Lower lobe of right lung (tissue), 2 donors: ENCODE measurements around the gene KCNIP1. TPM values are rescaled to one million over a fixed set of nuclear protein-coding genes. Genes with fewer than 3 reads are reported as not detected.

Experiments used
- ATAC-seq, 2 donors: fragments of 200-7000 bp; cut with Tn5 transposase; one replicate each; pipeline ENCODE4 v1.9.1; 2020 to 2022; ENCODE audit warnings: mild to moderate bottlenecking in 2 of 2, moderate library complexity in 2 of 2
- DNase-seq: peaks from one replicate; pipeline ENCODE4 v3.0.0-alpha.2; 2020
- H3K27ac ChIP-seq: fragments of 200-600 bp; one replicate; pipeline ENCODE4 v1.8.0; 2022
- H3K27me3 ChIP-seq: fragments of 200-600 bp; one replicate; pipeline ENCODE4 v1.8.0; 2022; ENCODE audit warnings: low read depth
- H3K36me3 ChIP-seq: fragments of 200-600 bp; one replicate; pipeline ENCODE4 v1.8.0; 2022; ENCODE audit warnings: mild to moderate bottlenecking
- H3K4me1 ChIP-seq: fragments of 200-600 bp; one replicate; pipeline ENCODE4 v1.8.0; 2022
- H3K4me3 ChIP-seq: fragments of 200-600 bp; one replicate; pipeline ENCODE4 v1.8.0; 2022; ENCODE audit warnings: mild to moderate bottlenecking
- H3K9me3 ChIP-seq: fragments of 200-600 bp; one replicate; pipeline ENCODE4 v1.8.0; 2022
- CTCF ChIP-seq: fragments of 200-600 bp; IDR thresholded peaks from one replicate; pipeline ENCODE4 v1.8.0; 2022; ENCODE audit warnings: antibody characterized with exemption, mild to moderate bottlenecking
- intact Hi-C: fragments of 100-400 bp; cut with DNase I; formaldehyde crosslinking; loops from one replicate; pipeline ENCODE4 v1.11.0; 2022
- total RNA-seq: library from RNA; stranded (reverse); fragmentation: NEBNext Ultra II Directional; extraction: Animal tissue kit (Norgen Biotek cat#: 25700); gene quantifications from one replicate; pipeline ENCODE4 v1.2.1, GENCODE V29; 2021
- donor health status: DM: no; HTN: yes; CAD: no; lungs with severe emphysema.

The KCNIP1 gene
- total RNA-seq, 1 donor from 2014 or later = 1.7 TPM

GRCh38 chr5:170614720-170615119 is 110.9 kb downstream of the KCNIP1 start:
- no peak overlapping the region for H3K27ac ChIP-seq
- TF ChIP-seq CTCF = no peak
- intact Hi-C loops = no loop called here

GRCh38 chr5:170617533-170618490 is 114.0 kb downstream of the KCNIP1 start:
- Histone ChIP-seq H3K36me3 (no peaks in the 10 kb centered on the region), H3K4me3 (no peak overlapping the region), H3K4me1 (no peaks in the 10 kb centered on the region), H3K27ac (no peak overlapping the region), H3K27me3 (no peaks in the 10 kb centered on the region), H3K9me3 (no peaks in the 10 kb centered on the region)
- DNase-seq (no peak), ATAC-seq (no peak)
- intact Hi-C loops = no loop called here
- no peak for TF ChIP-seq CTCF

More at GRCh38 chr5:170614720-170615119, 110.9 kb downstream of the KCNIP1 start:
- DNase-seq = no peak
- H3K27me3 ChIP-seq = no peaks in the 10 kb centered on the region
- ATAC-seq = no peak
- no peaks in the 10 kb centered on the region for H3K36me3 ChIP-seq
- no peaks in the 10 kb centered on the region for H3K9me3 ChIP-seq
- H3K4me1 ChIP-seq = no peaks in the 10 kb centered on the region
- H3K4me3 ChIP-seq = no peak overlapping the region

GRCh38 chr5:170619869-170620268 is 116.0 kb downstream of the KCNIP1 start:
- Histone ChIP-seq H3K4me1 (no peaks in the 10 kb centered on the region), H3K4me3 (no peak overlapping the region), H3K9me3 (no peaks in the 10 kb centered on the region), H3K27me3 (peaks cover 4% of the 10 kb centered on the region), H3K36me3 (no peaks in the 10 kb centered on the region), H3K27ac (no peak overlapping the region)
- TF ChIP-seq CTCF = no peak
- DNase-seq (no peak), ATAC-seq (no peak)
- intact Hi-C loops = no loop called here

GRCh38 chr5:170622933-170623332 is 119.1 kb downstream of the KCNIP1 start:
- Histone ChIP-seq H3K27me3 (peaks cover 9% of the 10 kb centered on the region), H3K9me3 (no peaks in the 10 kb centered on the region), H3K4me1 (no peaks in the 10 kb centered on the region), H3K36me3 (no peaks in the 10 kb centered on the region), H3K4me3 (no peak overlapping the region), H3K27ac (no peak overlapping the region)
- TF ChIP-seq CTCF = no peak
- no peak for ATAC-seq
- intact Hi-C loops = no loop called here
- no peak for DNase-seq

- intact Hi-C loops = no loop called here
- DNase-seq (no peak), ATAC-seq (peak in 1 of 2 donors; percentile 44)
- TF ChIP-seq CTCF = peak; percentile 61
- Histone ChIP-seq H3K27ac (no peak overlapping the region), H3K4me1 (no peaks in the 10 kb centered on the region), H3K9me3 (no peaks in the 10 kb centered on the region), H3K4me3 (no peak overlapping the region), H3K36me3 (no peaks in the 10 kb centered on the region), H3K27me3 (peaks cover 9% of the 10 kb centered on the region)
These were observed 119.9 kb downstream of the KCNIP1 start for GRCh38 chr5:170623576-170624181.
